ENCODE data around the gene PDK1.
"Not testable (repeated sequence)": the region's sequence is repeated elsewhere in the genome, so short reads cannot be mapped to it uniquely, and the experiment has no call there.

Gene PDK1

DNA sequence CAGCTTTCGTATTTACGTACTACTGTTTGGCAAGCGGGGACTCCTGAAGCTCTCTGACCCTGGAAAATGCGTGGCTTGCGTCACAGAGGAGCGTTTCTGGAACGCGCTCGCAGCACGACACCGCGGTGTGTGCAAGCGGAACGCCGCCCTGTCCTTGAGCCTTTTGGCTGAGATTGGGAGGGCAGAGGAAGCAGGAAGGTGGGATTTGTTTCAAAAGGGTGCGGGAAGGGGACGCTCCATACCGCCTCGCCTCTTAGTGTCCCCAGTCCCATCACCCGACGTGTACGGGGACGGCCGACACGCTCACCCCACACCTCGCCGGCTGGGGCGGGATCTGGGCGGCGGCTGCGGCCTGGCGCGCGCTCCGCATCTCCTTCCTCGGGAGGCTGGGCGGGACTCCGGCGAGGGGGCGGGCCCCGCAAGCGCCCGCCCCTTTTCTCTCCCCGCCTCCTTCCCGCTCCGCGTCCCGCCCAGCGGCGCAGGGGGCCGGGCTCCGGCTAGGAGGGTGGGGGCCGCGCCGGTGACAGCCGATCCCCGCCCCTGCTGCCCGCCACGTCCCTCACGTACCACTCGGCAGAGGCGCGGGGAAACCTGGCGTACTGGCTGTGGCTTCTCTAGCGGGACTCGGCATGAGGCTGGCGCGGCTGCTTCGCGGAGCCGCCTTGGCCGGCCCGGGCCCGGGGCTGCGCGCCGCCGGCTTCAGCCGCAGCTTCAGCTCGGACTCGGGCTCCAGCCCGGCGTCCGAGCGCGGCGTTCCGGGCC is at the start of gene PDK1:
Gene PDK1, plus strand, starts transcription at position 569 of the 762 bp plus-strand sequence. Its CDS starts 61 bp downstream, at position 630.
- peak; percentile 86 for DNase-seq

DNA sequence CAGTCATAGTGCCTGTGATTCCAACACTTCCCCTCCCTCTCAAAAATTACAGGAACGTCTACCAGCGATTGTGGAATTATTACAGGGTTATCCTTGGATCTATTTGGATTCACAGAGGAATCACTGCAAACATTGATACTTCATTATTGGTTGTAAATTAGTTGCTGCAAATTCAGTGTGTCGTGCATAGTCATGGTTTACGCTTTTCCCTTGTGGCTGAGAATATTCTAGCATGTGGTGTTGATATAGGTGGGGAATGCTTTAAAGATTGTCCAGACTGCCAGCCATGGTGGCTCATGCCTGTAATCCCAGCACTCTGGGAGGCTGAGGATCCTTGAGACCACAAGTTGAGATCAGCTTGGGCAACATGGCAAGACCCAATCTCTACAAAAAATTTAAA is 48.7 kb upstream of the PDK1 start:
- DNase-seq = no peak

DNA sequence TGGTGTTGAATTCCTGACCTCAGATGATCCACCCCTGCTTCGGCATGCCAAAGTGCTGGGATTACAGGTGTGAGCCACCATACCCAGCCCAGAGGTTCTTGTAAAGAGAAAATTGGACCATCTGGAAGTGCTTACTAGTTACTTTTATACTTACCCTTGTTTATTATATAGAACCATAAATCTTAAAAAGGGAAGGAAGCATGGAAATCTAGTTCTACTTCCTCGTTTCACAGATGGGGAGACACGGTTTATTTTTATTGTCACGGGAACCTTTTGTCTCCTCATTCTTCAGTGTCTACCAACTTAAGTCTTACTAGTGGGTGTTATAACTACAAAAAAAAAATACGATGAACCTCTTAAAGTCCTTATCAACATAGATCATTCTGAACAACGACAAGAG is 45.8 kb upstream of the PDK1 start:
- no peak for DNase-seq

DNA sequence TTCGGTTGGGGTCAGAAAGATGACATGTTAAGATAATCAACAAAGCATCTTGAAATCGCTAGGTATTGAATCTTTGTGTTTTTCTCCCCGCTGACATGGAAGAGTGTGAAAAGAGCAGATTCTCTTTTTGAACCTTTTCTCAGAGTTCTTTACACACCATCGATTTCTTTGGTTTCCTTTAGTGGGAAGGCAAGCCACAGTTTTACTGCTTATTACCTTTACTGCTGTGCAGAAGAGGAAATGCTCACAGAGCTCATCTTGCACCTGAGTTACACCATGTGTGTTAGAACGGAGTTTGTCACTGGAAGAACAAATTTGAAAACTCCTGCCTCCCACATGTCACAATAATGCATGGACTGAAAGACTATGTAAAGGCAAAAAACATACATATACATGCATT is 45.3 kb upstream of the PDK1 start:
- DNase-seq = no peak

DNA sequence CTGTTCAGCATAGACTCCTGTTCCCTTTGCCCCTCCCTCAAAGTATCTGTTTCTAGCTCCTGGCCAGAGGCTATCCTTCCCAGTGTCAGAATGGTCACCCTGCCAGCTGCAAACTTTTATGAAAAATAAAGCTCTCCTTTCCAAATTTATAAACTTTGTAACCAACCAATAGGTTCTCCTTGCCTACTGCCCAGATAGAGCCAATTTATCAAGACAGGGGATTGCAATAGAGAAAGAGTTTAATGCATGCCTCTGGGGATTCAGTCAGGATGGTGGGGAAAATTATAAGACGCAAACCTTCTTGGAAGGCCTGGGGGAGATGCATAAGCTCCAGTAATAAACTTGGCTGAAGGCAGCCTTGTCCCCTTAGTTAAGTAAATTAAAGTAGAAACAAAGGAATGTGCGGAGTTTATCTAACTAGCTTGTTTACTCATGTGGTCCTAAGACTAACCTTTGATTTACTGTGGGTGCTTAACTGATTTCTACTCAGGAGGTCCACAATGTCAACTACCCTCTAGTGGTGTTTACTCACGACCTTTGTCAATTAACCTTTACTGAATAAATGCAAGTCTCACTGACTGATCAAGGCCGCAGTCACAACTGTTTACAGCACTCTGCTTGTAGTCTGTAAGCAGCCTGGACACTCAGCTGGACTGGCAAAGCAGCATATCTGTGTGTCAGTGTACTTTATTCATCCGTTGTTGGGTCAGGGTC is 42.9 kb upstream of the PDK1 start:
- DNase-seq = no peak

DNA sequence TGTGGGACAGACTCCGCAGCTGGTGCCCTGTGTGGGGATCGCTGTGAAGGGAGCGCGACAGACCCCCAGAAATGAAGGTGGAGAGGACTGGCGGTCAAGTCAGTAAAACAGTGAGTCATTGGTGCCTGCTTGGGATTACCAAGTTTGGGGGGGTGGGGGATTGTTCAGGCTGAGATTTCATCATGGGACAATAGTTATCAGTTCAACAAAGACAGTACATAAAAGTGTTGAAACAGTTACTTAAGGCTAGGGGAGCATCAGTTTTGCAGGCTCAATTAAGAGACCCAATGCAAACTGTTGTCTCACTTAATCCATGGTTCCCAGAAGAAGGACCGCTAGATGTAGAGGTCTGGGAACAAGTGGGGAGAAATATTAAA is 42.4 kb upstream of the PDK1 start:
- no peak for DNase-seq

DNA sequence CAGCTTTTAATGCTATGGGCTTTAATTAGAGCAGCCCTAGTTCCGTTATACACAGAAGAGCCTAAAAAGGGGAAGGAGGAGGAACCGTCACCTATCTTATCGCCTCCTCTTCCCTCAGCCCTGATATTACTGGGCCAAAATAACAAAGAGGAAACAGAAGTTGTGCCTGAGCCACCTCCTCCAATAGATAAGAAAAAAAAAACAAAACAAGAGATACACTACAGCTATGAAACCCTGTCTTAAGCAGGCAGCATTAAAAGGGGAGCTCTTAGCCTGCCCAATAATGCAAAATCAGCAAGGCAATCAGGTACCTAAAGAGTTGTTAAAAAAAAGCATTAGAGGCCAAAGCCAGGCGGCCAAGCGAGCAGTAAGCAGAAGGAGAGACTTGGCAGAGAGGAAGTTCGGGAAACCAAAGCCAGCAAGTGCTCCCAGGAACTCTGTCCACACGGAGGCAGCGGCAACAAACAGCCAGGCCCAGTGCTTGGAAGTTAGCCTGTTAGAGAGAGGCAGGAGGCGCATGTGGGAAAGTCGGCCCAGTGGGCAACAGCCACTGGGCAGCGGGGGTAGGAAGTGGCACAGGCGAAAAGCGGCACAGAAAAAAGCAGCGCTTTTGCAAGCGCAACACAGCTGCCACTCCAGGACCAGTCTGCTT is 41.8 kb upstream of the PDK1 start:
- no peak for DNase-seq

DNA sequence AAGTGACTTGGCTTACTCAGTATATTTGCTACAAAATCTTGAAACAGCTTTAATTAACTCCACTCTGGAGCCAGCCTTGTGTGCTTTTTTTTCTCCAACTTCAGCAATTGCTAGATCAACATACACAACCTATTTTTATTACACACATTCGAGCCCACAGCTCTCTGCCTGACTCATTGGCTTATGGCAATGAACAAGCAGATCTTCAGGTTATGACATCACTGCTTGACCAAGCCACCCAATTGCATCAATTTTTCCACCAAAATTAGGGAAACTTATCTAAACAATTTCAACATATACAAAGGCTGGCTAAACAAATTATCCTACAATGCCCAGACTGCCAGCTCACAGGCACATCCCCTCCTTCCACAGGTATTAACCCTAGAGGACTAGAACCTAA is 39.6 kb upstream of the PDK1 start:
- DNase-seq = no peak

DNA sequence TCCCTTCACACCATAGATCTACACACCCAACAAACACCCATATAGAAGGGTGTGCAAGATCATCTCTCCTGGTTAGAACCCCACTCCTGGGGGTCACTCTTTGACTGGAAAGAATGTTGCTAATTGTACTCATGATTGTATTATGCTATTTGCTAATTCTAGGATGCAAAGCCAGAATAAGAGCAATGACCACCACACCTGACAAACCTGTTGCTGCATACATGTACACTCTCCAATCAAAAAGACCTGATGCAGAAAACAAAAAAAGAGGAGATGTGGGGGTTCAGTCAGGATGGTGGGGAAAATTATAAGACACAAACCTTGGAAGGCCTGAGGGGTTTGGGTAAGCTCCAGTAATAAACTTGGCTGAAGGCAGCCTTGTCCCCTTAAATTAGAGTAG is 36.9 kb upstream of the PDK1 start:
- no peak for DNase-seq

DNA sequence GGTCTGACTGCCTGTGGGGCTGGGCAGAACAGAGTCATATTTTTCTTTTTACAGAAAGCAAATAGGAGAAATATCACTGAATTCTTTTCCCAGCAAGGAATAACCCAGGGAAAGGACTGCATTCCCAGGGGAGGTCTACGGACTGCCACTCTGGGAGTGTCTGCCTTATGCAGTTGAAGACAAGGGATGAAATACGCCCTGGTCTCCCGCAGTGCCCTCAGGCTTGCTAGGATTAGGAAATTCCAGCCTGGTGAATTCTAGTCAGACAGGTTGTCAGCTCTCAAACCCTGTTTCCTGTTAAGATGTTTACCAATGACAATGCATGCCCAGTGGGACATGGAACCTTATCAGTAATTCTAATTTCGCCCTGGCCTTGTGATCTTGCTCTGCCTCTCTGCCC is 30.3 kb upstream of the PDK1 start:
- DNase-seq = no peak

DNA sequence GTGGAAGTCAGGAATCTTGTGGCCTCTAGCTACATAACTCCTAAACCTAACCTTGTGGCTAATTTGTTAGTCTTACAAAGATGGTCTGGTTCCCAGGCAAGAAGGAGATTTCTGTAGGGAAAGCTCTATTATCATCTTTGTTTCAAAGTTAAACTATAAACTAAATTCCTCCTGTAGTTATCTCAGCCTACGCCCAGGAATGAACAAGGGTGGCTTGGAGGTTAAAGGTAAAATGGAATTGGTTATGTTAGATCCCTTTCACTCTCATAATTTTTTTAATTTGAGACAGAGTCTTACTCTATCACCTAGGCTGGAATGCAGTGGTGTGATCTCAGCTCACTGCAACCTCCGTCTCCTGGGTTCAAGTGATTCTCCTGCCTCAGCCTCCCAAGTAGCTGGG is 24.6 kb upstream of the PDK1 start:
- no peak for DNase-seq

DNA sequence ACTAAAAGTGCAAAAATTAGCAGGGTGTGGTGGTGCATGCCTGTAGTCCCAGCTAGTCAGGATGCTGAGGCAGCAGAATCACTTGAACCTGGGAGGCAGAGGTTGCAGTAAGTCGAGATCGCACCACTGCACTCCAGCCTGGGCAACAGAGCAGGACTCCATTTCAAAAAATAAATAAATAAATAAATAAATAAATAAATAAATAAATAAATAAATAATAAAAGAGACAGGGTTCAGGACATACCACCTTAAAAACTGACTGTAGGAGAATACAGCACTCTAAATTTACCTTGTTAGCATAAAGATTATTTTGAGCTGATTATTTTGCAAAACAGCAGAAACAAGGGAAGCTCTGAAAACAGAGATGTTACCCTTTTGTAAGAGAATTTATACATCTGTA is 23.4 kb upstream of the PDK1 start:
- not testable (repeated sequence) for DNase-seq

DNA sequence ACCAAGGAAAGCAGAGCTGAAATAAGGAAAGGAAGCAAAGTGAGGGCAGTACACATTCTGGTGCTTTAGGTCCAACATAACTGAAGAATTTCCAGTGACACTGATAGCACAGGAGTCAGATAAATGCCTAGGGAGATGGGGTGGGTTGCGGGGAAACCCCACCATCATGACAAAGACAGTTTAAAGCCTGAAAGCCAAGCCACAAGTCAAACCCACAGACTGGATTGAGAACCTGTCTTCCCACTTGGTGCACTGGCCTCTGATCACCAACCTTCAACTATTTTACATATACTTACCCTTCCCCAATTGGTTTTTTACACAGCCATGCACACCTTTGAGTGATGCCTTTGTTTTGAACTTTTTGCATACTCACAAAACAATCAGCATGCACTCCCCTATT is 22.2 kb upstream of the PDK1 start:
- no peak for DNase-seq

DNA sequence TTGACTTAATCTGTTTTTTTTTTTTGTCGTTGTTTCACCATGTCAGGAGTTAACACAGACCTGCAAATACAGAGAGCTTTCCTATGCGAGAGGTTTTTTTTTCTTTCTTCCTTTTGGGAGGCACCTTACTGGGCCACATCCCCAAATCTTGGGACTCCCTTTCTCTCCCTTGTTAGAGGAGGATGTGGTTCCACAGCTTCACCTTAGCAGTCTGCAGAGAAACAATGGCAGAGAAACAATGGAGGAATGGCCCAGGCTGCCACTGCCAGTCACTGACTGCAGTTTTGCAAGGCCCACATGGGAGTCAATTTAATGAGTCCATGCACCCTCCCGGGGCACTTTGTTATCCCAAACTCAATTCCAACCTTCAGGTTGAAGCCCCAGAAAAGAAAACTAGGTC is 20.8 kb upstream of the PDK1 start:
- DNase-seq = no peak

DNA sequence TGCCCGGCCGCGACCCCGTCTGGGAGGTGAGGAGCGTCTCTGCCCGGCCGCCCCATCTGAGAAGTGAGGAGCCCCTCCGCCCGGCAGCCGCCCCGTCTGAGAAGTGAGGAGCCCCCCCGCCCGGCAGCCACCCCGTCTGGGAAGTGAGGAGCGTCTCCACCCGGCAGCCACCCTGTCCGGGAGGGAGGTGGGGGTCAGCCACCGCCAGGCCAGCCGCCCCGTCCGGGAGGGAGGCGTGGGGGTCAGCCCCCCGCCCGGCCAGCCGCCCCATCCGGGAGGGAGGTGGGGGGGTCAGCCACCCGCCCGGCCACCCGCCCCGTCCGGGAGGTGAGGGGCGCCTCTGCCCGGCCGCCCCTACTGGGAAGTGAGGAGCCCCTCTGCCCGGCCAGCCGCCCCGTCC is 18.0 kb upstream of the PDK1 start:
- DNase-seq = not testable (repeated sequence)

DNA sequence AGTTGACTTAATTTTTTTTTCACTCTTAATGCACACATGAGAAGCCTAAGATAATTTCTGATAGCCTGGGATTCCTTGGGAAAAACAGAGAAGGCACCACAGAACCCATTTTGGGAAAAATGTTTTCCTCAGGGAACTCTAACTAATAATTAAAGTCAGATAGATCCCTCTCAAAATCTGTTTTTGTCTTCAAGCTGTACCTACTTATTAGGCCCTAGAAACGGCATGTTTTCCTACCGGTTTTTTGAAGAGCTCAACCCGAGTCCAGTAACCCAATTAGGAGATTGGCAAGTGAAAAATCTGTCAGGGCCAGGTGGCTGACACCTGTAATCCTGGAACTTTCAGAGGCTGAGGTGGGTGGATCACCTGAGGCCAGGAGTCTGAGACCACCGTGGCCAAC is 16.1 kb upstream of the PDK1 start:
- no peak for DNase-seq

DNA sequence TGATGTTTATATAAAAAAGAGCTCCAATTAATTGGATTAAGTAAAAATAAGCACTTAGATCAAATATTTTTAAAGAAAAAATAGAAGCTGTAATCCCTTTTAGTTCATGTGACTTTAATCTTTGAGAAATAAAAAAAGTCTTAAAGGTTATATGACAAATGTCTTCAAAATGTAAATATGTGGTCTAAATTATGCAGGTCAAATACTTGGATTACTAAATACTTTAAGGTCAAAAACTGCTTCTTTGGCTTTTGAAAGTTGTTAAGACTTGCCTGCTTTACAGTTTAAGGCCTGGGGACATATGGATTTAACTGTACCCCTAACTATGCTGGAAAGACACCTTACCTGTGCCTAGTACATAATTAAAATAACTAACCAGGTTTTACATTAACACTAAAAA is 15.5 kb upstream of the PDK1 start:
- DNase-seq = no peak

DNA sequence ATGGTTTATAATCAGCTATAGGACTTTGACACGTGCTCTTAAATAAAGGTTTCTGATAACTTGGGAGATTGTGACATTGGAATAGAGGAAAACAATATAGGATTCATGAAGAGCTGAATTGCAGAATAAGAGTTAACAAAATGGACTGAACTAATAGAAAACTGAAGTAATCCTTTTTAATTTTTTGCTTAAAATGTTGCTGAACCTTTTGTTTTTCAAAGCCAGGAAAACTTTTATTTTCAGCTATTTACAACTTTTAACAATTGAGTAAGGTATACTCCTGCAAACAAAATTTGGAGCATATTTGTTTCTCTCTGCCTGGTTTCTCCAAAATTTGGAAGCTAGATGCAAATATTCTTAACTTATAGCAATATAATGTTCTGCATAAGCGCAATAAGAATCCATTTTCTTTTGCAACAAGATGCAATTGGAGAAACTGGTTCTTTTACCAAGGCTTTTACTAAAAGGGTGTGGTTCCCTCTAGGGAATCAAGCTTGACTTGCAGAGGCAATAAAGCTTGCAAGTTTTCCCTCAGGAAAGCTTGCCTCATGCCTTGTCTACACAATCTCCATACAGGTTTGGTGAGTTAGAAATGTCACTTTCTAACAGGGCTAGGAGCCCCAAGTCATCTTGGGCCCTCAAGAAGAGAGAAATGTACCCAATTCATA is 10.3 kb upstream of the PDK1 start:
- DNase-seq = no peak

DNA sequence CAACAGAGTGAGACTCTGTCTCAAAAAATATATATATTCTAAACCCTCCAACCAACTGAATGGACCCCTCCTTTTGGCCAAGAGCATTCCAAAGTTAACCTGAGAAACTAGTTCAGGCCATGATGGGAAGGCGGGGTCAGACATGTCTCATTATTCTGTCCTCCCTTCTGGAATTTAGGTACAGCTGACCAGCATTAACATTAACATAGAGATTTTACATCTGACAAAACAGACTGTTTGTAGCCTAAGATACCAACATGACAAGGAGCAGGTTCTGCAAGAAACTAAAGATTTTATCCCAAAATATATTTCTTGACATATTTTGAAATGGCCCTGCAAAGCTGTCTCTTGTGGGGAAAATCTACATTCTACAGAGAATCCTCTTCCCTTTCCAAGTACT is 6.8 kb upstream of the PDK1 start:
- no peak for DNase-seq

DNA sequence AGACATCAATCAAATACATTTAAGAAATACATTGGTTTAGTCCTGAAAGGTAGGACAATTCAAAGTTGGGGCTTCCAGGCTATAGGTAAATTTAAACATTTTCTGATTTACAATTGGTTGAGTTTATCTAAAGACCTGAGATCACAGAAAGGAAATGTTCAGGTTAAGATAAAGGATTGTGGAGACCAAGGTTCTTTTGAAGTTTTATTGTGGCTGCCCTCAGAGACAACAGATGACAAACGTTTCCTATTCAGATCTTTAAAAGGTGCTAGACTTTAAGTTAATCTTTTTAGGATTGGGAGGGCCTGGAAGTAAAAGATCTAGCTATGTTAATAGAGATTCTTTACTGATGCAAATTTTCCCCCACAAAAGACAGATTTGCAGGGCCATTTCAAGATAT is 6.1 kb upstream of the PDK1 start:
- not testable (repeated sequence) for DNase-seq

DNA sequence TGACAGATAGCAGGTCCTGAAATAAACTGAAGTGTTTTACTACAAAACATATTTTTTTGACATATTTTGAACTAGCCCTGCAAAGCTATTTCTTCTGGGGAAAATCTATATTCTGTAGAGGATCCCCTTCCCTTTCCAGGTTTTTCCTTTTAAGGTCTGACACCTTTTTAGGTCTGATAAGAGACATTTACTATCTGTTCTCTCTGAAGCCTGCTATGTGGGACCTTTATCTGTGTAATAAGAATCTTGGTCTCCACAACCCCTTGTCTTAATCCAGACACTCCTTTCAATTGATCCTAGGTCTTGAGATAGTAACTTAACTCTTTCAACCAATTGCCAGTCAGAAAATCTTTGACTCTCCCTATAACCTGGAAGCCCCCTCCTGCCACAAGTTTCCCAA is 5.5 kb upstream of the PDK1 start:
- no peak for DNase-seq

DNA sequence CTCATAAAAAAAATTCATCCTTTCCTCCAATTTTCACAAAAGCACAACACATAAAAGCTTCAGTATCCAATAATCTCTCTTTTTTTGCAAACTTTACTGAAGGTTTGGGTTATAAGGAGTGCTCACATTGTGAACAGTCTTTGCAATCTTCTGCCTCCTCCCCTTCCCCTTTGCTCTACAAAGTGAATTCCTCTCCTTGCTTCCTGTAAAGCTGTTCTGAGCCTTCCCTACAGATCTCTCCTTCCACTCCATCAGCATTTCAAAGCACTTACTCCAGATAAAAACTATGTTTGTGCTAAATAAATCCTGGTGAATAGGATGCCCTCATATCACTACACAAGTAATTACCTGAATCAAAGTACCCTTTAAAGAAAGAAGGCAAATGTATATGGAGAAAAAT is 4.6 kb upstream of the PDK1 start:
- DNase-seq = no peak

DNA sequence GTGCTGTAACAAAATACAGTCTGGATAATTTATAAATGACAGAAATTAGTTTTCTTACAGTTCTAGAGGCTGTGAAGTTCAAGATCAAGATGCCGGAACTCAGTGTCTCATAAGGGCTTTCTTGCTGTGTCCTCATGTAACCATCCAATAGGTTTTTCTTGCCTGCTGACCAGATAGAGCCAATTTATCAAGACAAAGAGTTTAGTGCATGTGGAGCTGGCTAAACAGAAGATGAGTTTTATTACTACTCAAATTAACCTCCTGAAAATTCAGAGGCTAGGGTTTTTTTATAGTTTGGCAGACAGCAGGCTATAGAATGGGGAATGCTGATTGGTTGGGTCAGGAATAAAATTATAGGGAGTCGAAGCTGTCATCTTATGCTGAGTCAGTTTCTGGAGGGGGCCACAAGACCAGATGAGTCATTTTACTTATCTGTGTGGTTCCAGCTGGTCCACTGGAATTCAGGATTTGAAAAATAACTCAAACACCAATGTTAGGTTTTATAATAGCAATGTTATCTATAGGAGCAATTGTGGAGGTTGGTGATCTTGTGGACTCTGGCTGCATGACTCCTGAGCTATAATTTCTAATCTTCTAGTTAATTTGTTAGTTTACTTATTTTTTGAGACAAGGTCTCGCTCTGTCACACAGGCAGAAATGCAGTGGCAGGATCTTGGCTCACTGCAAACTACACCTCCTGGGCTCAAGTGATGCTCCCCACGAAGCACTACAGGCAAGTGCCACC is 3.2 kb upstream of the PDK1 start:
- DNase-seq = no peak

All from NCI-H1092 treated with DMSO at 0.1 percent for 48 hours (cell line).